H1 (cell line): ENCODE measurements around the gene AFG1L.

Source experiments
- CTCF ChIP-seq, 3 experiments: IDR thresholded peaks; 1 replicate in 2 of 3; 2 replicates in 1 of 3; pipeline versions ENCODE4 v1.5.1 to v1.6.1; 2011; ENCODE audit warnings: low read length in 3 of 3, mild to moderate bottlenecking in 3 of 3, inconsistent platforms in 2 of 3, low read depth in 1 of 3, moderate library complexity in 1 of 3; ENCODE audit not compliant: insufficient read depth in 1 of 3; ENCODE audit errors: control extremely low read depth in 1 of 3
- TAF1 ChIP-seq: IDR thresholded peaks from 2 replicates; pipeline ENCODE4 v1.6.1; 2011; ENCODE audit warnings: mild to moderate bottlenecking, low read depth, low read length

- TF ChIP-seq CTCF (IDR thresholded peaks at IDR 0.05; ENCODE audit: control extremely low read depth in 1 of 3, insufficient read depth in 1 of 3, low read depth in 1 of 3, low read length in 3 of 3), result no peak
- TF ChIP-seq TAF1, result no peak
Measured at GRCh38 chr6:108561742-108562502, 267.1 kb downstream of the AFG1L start.
